Breast epithelium (tissue), 3 donors: ENCODE measurements around the gene CKS1B.

Experiments used
- POLR2A ChIP-seq: fragments of 450-650 bp; IDR thresholded peaks from one replicate; pipeline ENCODE4 v1.6.1; 2016; ENCODE audit warnings: antibody characterized with exemption, mild to moderate bottlenecking, moderate library complexity
- POLR2AphosphoS5 ChIP-seq, 3 donors: sonication (generic); formaldehyde crosslinking; IDR thresholded peaks; one replicate each; pipeline ENCODE4 v1.6.1; 2017; ENCODE audit warnings: antibody characterized with exemption in 3 of 3
- TF ChIP-seq, protein P1 (sequence below), 3 donors: fragments of 450-650 bp; IDR thresholded peaks; one replicate each; pipeline ENCODE4 v1.5.1; 2016 to 2017; ENCODE audit warnings: antibody characterized with exemption in 3 of 3, mild to moderate bottlenecking in 3 of 3, moderate library complexity in 3 of 3

DNA sequence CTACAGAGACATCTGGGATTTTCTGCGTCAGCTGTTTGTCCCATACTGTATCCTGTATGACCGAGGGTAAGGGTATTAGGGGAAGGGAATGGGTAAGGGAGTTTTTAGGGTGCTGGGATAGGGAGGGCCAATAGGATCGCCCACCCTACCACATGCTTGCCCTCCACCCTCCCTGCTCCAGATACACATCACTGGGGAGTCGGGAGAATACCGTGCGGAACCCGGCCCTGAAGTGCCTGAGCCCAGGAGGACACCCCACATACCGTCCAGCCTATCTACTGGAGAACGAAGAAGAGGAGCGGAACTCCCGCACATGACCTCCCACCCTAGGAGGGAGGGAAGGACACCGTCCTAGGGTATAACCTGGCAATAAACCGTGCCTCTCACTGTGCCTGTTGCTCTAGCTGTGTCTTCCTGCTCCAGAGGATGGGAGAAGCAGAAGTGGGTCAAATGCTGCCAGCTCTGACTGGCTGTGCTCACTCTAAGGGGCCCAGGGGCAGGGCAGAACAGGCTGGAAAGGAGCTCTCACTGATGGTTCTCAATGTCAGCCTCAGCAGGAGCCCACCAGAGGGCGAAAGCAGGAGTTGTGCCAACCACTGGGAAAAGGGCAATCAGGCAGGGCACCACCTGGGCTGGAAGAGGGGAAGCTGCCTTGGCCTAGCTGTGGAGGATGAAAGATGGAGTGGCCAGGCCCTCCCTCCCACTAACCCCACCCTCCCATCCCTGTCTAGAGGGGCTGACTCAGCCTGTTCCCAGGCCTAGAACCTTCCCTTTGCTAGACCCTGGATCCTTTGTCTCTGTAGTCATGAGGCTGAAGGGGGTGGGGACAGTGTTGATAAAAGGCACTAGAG, 18.5 kb downstream of the CKS1B start:
- TF ChIP-seq, protein P1, sequence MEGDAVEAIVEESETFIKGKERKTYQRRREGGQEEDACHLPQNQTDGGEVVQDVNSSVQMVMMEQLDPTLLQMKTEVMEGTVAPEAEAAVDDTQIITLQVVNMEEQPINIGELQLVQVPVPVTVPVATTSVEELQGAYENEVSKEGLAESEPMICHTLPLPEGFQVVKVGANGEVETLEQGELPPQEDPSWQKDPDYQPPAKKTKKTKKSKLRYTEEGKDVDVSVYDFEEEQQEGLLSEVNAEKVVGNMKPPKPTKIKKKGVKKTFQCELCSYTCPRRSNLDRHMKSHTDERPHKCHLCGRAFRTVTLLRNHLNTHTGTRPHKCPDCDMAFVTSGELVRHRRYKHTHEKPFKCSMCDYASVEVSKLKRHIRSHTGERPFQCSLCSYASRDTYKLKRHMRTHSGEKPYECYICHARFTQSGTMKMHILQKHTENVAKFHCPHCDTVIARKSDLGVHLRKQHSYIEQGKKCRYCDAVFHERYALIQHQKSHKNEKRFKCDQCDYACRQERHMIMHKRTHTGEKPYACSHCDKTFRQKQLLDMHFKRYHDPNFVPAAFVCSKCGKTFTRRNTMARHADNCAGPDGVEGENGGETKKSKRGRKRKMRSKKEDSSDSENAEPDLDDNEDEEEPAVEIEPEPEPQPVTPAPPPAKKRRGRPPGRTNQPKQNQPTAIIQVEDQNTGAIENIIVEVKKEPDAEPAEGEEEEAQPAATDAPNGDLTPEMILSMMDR (IDR thresholded peaks at IDR 0.05): no peak
- TF ChIP-seq POLR2A: no peak
- TF ChIP-seq POLR2AphosphoS5 (IDR thresholded peaks at IDR 0.05): no peak
